GM19372 (cell line): ENCODE measurements around the gene CYP2S1.
"Not testable (repeated sequence)": the region's sequence is repeated elsewhere in the genome, so short reads cannot be mapped to it uniquely, and the experiment has no call there.

Experiments
- ATAC-seq: cut with Tn5 transposase; IDR thresholded peaks from one replicate; pipeline ENCODE4 v1.9.1; 2021; ENCODE audit warnings: mild to moderate bottlenecking, low read depth, moderate library complexity; ENCODE audit not compliant: unreplicated experiment

Gene CYP2S1

DNA sequence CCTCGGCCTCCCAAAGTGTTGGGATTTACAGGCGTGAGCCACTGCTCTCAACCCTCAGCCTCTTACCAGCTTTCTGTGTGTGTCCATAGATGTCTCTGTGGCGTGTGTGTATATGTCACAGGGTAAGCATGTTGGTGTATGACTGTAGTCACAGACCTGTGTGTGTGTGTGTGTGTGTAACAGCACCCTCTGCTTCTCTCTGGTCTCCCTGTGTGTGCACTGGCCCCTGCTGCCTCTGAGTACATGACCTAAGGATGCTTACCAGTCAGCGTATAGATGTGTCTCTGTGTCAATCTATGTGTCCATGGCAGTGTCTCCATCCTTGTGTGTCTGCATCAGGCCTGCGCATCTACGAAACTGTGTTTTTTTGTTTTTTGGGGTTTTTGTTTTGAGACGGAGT is 31.6 kb downstream of the CYP2S1 start:
- ATAC-seq, result no peak

GRCh38 chr19:41225238-41226052 is 32.4 kb downstream of the CYP2S1 start:
- ATAC-seq, result no peak

DNA sequence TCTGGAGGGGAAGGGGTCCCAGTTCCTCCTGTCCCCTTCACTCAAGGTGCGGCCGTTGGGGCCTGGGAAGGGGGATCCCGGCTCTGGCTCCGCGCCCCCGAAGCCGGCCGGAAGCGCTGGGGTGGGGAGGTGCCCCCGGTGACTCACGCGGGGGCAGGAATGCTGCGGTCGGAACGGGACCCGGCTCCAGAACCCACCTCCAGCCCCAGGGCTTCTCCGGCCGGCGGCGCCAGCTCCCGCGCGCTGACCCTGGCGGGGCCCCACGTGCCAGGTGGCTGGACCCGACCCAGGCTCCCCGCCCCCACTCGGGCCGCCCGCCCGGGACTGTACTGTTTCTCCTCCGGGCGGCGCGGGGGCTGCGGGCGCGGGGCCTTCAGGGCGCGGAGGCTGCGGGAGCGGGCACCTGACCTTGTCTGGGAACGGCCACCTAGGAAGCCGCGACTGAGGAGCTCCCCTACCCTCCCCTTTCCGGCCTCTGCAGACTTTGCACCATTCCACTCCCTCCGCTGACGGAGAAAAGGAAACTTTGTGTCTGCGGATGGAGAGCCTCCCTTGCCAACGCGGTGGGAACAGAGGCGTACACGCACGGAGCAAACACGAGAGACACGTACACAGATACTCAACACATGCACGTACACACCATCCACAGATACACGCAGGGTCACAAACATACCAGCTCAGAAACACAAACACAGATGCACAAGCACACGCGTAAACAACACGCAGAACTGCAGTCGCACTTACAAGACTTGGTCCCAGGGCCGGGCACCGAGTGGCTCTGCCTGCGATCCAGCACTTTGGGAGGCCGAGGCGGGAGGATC is 33.2 kb downstream of the CYP2S1 start:
- no peak for ATAC-seq

DNA sequence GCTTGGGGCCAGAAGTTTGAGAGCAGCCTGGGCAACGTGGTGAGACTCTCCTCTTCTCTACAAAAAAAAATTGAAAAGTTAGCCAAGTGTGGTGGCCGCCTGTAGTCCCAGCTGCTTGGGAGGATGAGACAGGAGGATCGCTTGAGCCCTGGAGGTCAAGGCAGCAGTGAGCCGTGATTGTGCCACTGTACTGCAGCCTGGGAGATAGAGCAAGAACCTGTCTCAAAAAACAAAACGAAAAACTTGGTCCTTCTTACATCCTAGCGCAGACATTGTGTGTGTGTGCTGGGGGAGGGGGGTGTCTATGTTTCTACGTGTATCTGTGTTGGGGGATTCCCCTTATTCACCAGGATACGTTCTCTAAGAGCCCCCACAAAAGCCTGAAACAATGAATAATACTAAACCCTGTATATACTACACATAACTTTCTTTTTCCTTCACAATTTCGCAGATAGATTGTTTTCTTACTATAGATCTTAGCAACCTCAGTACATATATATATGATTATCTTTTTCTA is 33.9 kb downstream of the CYP2S1 start:
- no peak for ATAC-seq

- no peak for ATAC-seq
Measured at GRCh38 chr19:41228486-41228885, 35.5 kb downstream of the CYP2S1 start.

DNA sequence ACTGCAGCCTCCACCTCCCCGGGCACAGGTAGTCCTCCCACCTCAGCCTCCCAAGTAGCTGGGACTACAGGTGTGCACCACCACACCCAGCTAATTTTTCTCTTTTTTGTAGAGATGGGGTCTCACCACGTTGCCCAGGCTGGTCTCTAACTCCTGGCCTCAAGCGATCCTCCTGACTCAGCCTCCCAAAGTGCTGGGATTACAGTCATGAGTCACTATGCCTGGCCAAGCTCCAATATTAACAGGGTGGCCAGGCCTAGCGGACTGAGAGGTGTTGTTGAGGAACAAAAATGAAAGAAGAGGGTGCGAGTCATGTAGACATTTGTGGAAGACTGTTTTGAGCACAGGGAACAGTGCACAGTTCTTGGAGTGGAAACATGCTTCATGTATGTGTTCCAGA is 36.3 kb downstream of the CYP2S1 start:
- not testable (repeated sequence) for ATAC-seq

GRCh38 chr19:41230067-41230857 is 37.2 kb downstream of the CYP2S1 start:
- ATAC-seq, result no peak

- ATAC-seq, result no peak
Measured at GRCh38 chr19:41232686-41233085, 39.7 kb downstream of the CYP2S1 start.

DNA sequence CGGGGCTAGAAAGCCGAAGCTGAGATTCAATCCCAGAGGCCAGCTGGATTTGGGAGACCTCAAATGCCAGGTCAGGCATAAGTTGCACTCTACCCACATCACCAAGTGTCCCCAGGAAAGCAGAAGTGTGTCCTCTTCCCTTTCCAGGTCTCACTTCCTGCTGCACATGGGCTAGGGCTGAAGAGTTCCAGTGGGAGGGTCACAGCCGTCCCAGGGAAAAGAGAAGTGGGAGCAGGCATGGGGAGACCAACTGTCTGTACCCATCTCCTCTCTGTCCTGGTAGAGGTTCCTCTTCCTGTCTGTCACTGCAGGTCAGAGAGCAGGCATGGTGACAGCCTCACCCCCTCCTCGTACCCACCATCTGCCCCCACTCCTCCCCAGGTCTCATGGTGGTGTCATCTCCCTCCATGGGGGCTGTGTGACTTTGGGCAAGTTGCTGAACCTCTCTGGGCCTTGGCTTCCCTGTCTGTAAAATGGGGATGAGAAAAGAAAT is 40.8 kb downstream of the CYP2S1 start:
- no peak for ATAC-seq

- ATAC-seq, result no peak
Measured at GRCh38 chr19:41234512-41235168, 41.6 kb downstream of the CYP2S1 start.

GRCh38 chr19:41235480-41235879 is 42.5 kb downstream of the CYP2S1 start:
- no peak for ATAC-seq

- no peak for ATAC-seq
Measured at GRCh38 chr19:41238244-41238643, 45.2 kb downstream of the CYP2S1 start.

GRCh38 chr19:41239363-41239762 is 46.3 kb downstream of the CYP2S1 start:
- no peak for ATAC-seq

DNA sequence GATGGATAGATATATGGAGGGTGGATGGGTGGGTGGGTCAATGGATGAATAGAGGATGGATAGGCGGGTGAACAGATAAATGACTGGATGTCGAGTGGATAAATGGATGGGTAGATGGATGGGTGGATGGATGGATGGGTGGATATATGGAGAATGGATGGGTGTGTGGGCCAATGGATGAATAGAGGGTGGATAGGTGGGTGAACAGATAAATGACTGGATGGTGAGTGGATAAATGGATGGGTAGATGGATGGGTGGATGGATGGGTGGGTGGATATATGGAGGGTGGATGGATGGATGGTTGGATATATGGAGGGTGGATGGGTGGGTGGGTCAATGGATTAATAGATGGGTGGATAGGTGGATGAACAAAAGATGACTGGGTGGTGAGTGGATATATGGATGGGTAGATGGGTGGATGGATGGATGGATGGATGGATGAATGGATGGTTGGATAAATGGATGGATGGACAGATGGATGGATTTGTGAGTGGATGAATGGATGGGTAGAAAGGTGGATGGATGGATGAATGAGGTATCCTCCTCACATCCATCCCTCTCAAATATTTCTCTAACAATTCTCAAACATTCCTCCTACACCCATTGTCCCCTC is 47.0 kb downstream of the CYP2S1 start:
- no peak for ATAC-seq

DNA sequence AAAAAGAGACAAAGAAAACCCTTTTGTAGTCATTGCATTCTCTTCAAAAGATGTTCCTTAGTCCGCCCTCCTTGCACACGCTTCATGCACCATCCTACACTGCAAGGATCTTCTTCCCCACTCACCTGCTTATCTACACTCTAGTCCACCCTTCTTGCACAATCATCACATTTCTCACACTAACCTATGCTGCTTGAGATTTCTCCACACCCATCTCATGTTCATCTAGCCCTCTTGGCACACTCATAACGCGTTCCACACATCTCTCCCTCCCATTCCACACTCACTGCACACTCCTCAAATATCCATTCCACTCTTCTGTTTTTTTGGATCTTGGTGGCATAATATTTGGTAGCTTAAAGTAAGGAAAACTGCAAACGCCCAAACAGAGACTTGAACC is 48.8 kb downstream of the CYP2S1 start:
- no peak for ATAC-seq

DNA sequence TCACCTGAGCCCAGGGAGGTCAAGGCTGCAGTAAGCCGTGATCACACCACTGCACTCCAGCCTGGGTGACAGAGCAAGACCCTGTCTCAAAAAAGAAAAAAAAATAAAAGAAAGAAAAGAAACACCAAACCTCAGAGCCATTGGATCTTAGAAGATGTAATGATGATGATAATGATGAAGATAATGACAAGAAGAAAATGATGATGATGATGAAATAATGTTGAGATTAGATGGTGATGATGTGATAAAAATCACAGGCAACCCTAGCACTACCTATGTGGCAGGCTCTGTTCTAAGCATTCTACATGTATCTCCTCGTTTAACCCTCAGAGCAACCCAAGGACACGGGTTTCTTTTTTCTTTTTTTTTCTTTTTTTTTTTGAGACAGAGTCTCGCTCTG is 51.1 kb downstream of the CYP2S1 start:
- ATAC-seq, result no peak

GRCh38 chr19:41245843-41246242 is 52.8 kb downstream of the CYP2S1 start:
- ATAC-seq, result no peak

DNA sequence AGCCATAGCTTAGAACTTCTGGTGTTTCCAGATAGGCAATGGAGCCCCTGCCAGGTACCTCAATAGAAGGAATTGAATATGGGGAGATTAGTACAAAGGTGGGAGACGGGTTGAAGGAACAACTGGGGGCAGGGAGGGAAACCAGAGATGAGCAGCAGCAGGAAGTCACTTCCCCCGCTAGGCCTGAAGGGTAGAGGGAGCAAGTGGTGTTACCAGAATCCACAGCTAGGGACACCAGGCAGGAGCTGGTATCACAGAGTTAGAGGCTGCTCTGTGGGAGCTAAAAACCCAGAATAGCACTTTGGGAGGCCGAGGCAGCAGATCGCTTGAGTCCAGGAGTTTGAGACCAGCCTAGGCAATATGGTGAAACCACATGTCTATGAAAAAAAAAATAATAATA is 55.9 kb downstream of the CYP2S1 start:
- no peak for ATAC-seq

GRCh38 chr19:41249707-41250423 is 56.8 kb downstream of the CYP2S1 start:
- ATAC-seq, result no peak
